Neural progenitor cell (in vitro differentiated cells): ENCODE measurements around the gene RAPGEF4.

Source experiments
- CTCF ChIP-seq: fragments of 200-600 bp; sonication (generic); IDR thresholded peaks from 2 replicates; pipeline ENCODE4 v1.5.1; 2017; ENCODE audit warnings: antibody characterized with exemption, mild to moderate bottlenecking
- EZH2 ChIP-seq: fragments of 200-600 bp; sonication (generic); IDR thresholded peaks from 2 replicates; pipeline ENCODE4 v1.6.1; 2017; ENCODE audit warnings: antibody characterized with exemption, mild to moderate bottlenecking, moderate library complexity
- EZH2phosphoT487 ChIP-seq: fragments of 200-600 bp; sonication (generic); IDR thresholded peaks from 2 replicates; pipeline ENCODE4 v1.6.1; 2017; ENCODE audit warnings: antibody characterized with exemption

DNA sequence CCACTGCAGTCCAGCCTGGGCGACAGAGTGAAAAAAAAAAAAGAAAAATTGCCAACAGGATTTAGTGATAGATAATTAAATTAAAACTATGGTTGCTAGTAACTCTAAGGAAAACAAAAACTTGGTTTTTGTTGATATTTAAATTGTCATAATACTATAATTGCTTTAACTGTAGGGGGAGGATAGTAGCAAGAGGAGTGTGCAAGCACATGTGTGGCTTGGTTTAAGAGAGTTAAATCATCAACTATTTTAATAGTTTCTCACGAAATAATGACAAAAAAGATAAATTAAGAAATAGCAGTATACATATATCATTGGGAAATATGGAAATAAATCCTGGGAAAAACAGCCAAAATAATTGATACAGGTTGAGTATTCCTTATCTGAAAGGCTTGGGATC is 27.4 kb upstream of the RAPGEF4 start:
- TF ChIP-seq CTCF (no peak), EZH2phosphoT487 (no peak), EZH2 (no peak)
